ENCODE data around the gene TBC1D9B. TPM values are rescaled to one million over a fixed set of nuclear protein-coding genes. Genes with fewer than 3 reads are reported as not detected.
"Not testable (repeated sequence)": the region's sequence is repeated elsewhere in the genome, so short reads cannot be mapped to it uniquely, and the experiment has no call there.

The TBC1D9B gene
- total RNA-seq, 1 donor from 2014 or later = 94.0 TPM

DNA sequence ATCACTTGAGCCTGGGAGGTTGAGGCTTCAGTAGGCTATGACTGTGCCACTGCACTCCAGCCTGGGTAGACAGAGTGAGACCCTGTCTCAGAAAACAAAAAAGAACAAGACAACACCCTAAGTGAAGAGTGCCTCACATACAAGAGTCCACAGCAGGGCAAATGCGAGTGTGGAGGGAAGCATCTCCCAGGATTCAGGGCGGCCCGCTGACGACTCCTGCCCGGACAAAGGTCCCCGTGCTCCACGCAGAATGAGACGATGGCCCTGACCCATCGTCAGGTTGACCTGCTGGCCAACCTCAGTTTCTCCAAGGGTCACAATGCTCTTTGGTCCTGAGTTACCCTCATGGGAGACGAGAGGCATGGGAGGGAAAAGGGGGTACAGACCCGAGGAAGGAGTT is 67.4 kb downstream of the TBC1D9B start:
- TF ChIP-seq, protein P1, sequence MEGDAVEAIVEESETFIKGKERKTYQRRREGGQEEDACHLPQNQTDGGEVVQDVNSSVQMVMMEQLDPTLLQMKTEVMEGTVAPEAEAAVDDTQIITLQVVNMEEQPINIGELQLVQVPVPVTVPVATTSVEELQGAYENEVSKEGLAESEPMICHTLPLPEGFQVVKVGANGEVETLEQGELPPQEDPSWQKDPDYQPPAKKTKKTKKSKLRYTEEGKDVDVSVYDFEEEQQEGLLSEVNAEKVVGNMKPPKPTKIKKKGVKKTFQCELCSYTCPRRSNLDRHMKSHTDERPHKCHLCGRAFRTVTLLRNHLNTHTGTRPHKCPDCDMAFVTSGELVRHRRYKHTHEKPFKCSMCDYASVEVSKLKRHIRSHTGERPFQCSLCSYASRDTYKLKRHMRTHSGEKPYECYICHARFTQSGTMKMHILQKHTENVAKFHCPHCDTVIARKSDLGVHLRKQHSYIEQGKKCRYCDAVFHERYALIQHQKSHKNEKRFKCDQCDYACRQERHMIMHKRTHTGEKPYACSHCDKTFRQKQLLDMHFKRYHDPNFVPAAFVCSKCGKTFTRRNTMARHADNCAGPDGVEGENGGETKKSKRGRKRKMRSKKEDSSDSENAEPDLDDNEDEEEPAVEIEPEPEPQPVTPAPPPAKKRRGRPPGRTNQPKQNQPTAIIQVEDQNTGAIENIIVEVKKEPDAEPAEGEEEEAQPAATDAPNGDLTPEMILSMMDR (IDR thresholded peaks at IDR 0.05) = no peak
- Histone ChIP-seq H3K4me3 (no peak overlapping the region), H3K36me3 (peaks cover 67% of the 10 kb centered on the region), H3K4me1 (peaks cover 16% of the 10 kb centered on the region), H3K9me3 (peaks cover 7% of the 10 kb centered on the region), H3K27me3 (ENCODE audit: low read depth) (no peaks in the 10 kb centered on the region), H3K27ac (no peak overlapping the region)
- no peak for ATAC-seq
- intact Hi-C loops (cut with DNase I) = no loop called here
- peak; percentile 31 for DNase-seq

DNA sequence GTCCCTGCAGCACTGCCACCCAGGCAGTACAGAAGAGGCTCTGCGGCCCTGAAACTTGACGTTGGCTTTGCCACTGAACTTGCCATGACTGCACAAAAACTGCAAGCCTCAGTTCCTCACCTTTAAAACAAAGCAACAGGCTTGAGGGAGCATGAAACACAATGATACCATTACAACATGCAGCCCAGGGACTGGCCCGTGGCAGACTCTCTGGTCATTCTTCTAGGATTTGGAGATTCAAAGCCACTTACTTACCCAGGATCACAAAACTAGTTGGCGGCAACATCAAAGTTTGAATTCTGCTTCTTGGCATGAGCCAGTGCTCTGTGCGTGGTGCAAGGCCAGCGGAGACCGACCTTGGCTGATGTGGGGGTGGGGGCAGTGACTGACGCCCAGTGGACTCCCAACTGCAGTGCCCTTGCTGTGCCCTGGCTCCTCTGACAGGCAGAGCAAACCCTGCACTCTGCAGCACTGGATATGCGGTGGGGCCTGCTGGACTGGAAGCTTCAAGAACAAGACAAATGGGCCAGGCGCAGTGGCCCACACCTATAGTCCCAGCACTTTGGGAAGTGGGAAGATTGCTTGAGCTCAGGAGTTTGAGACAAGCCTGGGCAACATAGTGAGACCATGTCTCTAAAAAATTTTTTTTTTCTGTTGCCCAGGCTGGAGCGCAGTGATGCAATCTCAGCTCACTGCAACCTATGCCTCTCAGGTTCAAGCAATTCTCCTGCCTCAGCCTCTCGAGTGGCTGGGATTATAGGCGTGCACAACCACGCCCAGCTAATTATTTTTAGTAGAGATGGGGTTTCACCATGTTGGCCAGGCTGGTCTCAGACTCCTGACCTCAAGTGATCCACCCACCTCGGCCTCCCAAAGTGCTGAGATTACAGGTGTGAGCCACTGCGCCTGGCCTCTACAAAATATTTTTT is 68.1 kb downstream of the TBC1D9B start:
- peak overlapping the region; percentile 11 for H3K27ac ChIP-seq
- peaks cover 71% of the 10 kb centered on the region for H3K36me3 ChIP-seq
- intact Hi-C loops (cut with DNase I) = no loop called here
- TF ChIP-seq, protein P1 (IDR thresholded peaks at IDR 0.05) = no peak
- no peaks in the 10 kb centered on the region for H3K9me3 ChIP-seq
- peak; percentile 19 to 29 for ATAC-seq
- no peak for DNase-seq
- no peaks in the 10 kb centered on the region for H3K27me3 ChIP-seq (ENCODE audit: low read depth)
- H3K4me1 ChIP-seq = peaks cover 16% of the 10 kb centered on the region
- no peak overlapping the region for H3K4me3 ChIP-seq

DNA sequence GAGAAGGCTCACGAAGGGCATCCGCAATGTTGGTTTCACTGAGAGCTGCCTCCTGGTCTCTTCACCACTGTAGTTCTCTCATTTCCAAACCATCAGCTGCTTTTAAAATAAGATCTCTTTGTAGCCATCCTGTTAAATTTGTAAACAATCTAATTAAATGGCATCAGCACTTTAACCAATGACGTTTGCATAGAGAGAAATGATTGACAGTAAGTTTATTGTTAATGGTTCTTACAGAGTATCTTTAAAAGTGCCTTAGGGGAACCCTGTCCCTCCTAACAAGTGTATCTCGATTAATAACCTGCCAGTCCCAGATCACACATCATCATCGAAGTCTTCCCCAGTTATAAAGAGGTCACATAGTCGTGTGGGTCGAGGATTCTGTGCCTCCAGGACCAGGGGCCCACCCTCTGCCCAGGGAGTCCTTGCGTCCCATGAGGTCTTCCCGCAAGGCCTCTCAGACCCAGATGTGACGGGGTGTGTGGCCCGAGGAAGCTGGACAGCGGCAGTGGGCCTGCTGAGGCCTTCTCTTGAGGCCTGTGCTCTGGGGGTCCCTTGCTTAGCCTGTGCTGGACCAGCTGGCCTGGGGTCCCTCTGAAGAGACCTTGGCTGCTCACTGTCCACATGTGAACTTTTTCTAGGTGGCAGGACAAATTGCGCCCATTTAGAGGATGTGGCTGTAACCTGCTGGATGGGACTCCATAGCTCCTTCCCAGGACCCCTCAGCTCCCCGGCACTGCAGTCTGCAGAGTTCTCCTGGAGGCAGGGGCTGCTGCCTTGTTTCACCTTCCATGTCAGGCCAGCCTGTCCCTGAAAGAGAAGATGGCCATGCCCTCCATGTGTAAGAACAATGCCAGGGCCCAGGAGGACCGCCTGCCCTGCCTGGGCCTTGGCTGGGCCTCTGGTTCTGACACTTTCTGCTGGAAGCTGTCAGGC is 70.4 kb downstream of the TBC1D9B start:
- H3K4me3 ChIP-seq = no peak overlapping the region
- DNase-seq (no peak), ATAC-seq (no peak)
- intact Hi-C loops (cut with DNase I) = no loop called here
- H3K27ac ChIP-seq = peak overlapping the region; percentile 6
- no peaks in the 10 kb centered on the region for H3K9me3 ChIP-seq
- no peaks in the 10 kb centered on the region for H3K27me3 ChIP-seq (ENCODE audit: low read depth)
- H3K4me1 ChIP-seq = peaks cover 21% of the 10 kb centered on the region
- TF ChIP-seq, protein P1 (IDR thresholded peaks at IDR 0.05) = no peak
- peaks cover 91% of the 10 kb centered on the region for H3K36me3 ChIP-seq

DNA sequence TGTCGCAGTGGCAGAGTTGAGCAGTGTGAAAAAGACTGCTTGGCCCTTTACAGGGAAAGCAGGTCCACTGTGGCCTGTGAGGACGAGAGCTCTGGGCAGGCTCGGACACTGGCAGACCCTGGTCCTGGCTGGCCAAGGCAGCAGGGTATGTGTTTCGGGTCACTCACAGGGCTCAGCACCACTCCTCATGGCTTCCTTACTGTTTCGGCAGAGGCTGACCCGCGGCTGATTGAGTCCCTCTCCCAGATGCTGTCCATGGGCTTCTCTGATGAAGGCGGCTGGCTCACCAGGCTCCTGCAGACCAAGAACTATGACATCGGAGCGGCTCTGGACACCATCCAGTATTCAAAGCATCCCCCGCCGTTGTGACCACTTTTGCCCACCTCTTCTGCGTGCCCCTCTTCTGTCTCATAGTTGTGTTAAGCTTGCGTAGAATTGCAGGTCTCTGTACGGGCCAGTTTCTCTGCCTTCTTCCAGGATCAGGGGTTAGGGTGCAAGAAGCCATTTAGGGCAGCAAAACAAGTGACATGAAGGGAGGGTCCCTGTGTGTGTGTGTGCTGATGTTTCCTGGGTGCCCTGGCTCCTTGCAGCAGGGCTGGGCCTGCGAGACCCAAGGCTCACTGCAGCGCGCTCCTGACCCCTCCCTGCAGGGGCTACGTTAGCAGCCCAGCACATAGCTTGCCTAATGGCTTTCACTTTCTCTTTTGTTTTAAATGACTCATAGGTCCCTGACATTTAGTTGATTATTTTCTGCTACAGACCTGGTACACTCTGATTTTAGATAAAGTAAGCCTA is 71.3 kb downstream of the TBC1D9B start:
- Histone ChIP-seq H3K9me3 (no peaks in the 10 kb centered on the region), H3K27ac (peak overlapping the region; percentile 6), H3K4me1 (peaks cover 21% of the 10 kb centered on the region), H3K36me3 (peaks cover 93% of the 10 kb centered on the region), H3K4me3 (no peak overlapping the region), H3K27me3 (ENCODE audit: low read depth) (no peaks in the 10 kb centered on the region)
- intact Hi-C loops (cut with DNase I) = no loop called here
- ATAC-seq (peak; percentile 52 to 55), DNase-seq (no peak)
- TF ChIP-seq, protein P1 (IDR thresholded peaks at IDR 0.05) = no peak

DNA sequence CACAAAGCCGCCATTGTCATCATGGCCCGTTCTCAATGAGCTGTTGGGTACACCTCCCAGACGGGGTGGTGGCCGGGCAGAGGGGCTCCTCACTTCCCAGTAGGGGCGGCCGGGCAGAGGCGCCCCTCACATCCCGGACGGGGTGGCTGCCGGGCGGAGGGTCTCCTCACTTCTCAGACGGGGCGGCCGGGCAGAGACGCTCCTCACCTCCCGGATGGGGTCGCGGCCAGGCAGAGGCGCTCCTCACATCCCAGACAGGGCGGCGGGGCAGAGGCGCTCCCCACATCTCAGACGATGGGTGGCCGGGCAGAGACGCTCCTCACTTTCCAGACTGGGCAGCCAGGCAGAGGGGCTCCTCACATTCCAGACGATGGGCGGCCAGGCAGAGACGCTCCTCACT is 72.8 kb downstream of the TBC1D9B start:
- ATAC-seq; H3K27ac ChIP-seq; DNase-seq; intact Hi-C loops (cut with DNase I); H3K27me3 ChIP-seq (ENCODE audit: low read depth); H3K9me3 ChIP-seq; H3K4me3 ChIP-seq: not testable (repeated sequence)
- Histone ChIP-seq H3K4me1 (peaks cover 21% of the 10 kb centered on the region), H3K36me3 (peaks cover 93% of the 10 kb centered on the region)

Data from lower lobe of right lung (tissue), 2 donors.